ENCODE data around the gene XPR1.

- TF ChIP-seq POLR2A (IDR thresholded peaks at IDR 0.05) (no peak), CTCF (IDR thresholded peaks at IDR 0.05) (no peak)
Measured at GRCh38 chr1:180603223-180603849, 28.5 kb upstream of the XPR1 start.
